Liver (tissue), 9 donors: ENCODE measurements around the gene IMMP1L. TPM values are rescaled to one million over a fixed set of nuclear protein-coding genes. Genes with fewer than 3 reads are reported as not detected.

Experiments
- DNase-seq: peaks from one replicate; pipeline ENCODE4 v3.0.0-alpha.2; 2017; ENCODE audit warnings: low spot score
- H3K27ac ChIP-seq, 2 donors: one replicate each; pipeline ENCODE4 v1.7.0; 2013; ENCODE audit warnings: inconsistent platforms in 2 of 2, low read length in 2 of 2, control low read depth in 1 of 2, low read depth in 1 of 2, mild to moderate bottlenecking in 1 of 2
- H3K27me3 ChIP-seq, 4 donors: one replicate each; pipeline versions ENCODE4 v1.6.1 to v1.7.0; 2013; ENCODE audit warnings: low read length in 3 of 4, inconsistent platforms in 1 of 4, mild to moderate bottlenecking in 1 of 4, moderate library complexity in 1 of 4; ENCODE audit not compliant: control insufficient read depth in 4 of 4, insufficient read depth in 4 of 4
- H3K36me3 ChIP-seq, 4 donors: one replicate each; pipeline versions ENCODE4 v1.6.1 to v1.7.0; 2013; ENCODE audit warnings: low read length in 3 of 4, mild to moderate bottlenecking in 3 of 4, low read depth in 1 of 4, moderate library complexity in 1 of 4; ENCODE audit not compliant: control insufficient read depth in 4 of 4, insufficient read depth in 3 of 4
- H3K4me1 ChIP-seq, 4 donors: one replicate each; pipeline versions ENCODE4 v1.6.1 to v1.7.0; 2013; ENCODE audit warnings: low read length in 3 of 4, mild to moderate bottlenecking in 3 of 4, moderate library complexity in 1 of 4; ENCODE audit not compliant: control insufficient read depth in 4 of 4, insufficient read depth in 4 of 4
- H3K4me3 ChIP-seq, 3 donors: one replicate each; pipeline versions ENCODE4 v1.6.1 to v1.7.0; 2013; ENCODE audit warnings: low read length in 3 of 3, control low read depth in 1 of 3, low read depth in 1 of 3, mild to moderate bottlenecking in 1 of 3
- H3K9ac ChIP-seq, 2 donors: one replicate each; pipeline ENCODE4 v1.7.0; 2013; ENCODE audit warnings: low read length in 2 of 2, mild to moderate bottlenecking in 2 of 2, moderate library complexity in 2 of 2, control low read depth in 1 of 2, low read depth in 1 of 2
- H3K9me3 ChIP-seq, 4 donors: one replicate each; pipeline versions ENCODE4 v1.6.1 to v1.7.0; 2013; ENCODE audit warnings: low read length in 3 of 4; ENCODE audit not compliant: control insufficient read depth in 4 of 4
- EGR1 ChIP-seq, 2 donors: IDR thresholded peaks; 2 replicates each; pipeline ENCODE4 v1.6.1; 2016 to 2018; ENCODE audit warnings: antibody characterized with exemption in 2 of 2, low read depth in 2 of 2
- FOXA2 ChIP-seq: IDR thresholded peaks from 2 replicates; pipeline ENCODE4 v1.6.1; 2016; ENCODE audit warnings: antibody characterized with exemption
- GABPA ChIP-seq, 2 donors: IDR thresholded peaks in 1 of 2; conservative IDR thresholded peaks in 1 of 2; 2 replicates each; pipeline ENCODE4 v1.6.1; 2016; ENCODE audit warnings: antibody characterized with exemption in 2 of 2, mild to moderate bottlenecking in 1 of 2, moderate library complexity in 1 of 2
- HNF4A ChIP-seq, 2 donors: conservative IDR thresholded peaks; 2 replicates each; pipeline ENCODE4 v1.6.1; 2016; ENCODE audit warnings: antibody characterized with exemption in 2 of 2, mild to moderate bottlenecking in 2 of 2
- JUND ChIP-seq, 2 donors: IDR thresholded peaks; 2 replicates each; pipeline ENCODE4 v1.6.1; 2016; ENCODE audit warnings: antibody characterized with exemption in 2 of 2
- NR2F2 ChIP-seq: IDR thresholded peaks from 2 replicates; pipeline ENCODE4 v1.6.1; 2016; ENCODE audit warnings: antibody characterized with exemption
- RAD21 ChIP-seq, 2 donors: IDR thresholded peaks; 2 replicates each; pipeline ENCODE4 v1.6.1; 2016; ENCODE audit warnings: antibody characterized with exemption in 2 of 2, mild to moderate bottlenecking in 2 of 2
- SP1 ChIP-seq: IDR thresholded peaks from 2 replicates; pipeline ENCODE4 v1.6.1; 2018; ENCODE audit warnings: antibody characterized with exemption, mild to moderate bottlenecking
- YY1 ChIP-seq: IDR thresholded peaks from 2 replicates; pipeline ENCODE4 v1.6.1; 2016; ENCODE audit warnings: antibody characterized with exemption, mild to moderate bottlenecking
- WGBS: extraction: QIAGEN DNeasy Blood & Tissue Kit; methylation state at CpG from one replicate; pipeline ENCODE4 v1.1.7; 2013; 5-methylcytosine and 5-hydroxymethylcytosine counted together
- polyA plus RNA-seq, 2 donors: library from polyadenylated mRNA; stranded (reverse) in 1 of 2; unstranded in 1 of 2; fragments of 200-250 nt in 1 of 2; fragments of >200 nt in 1 of 2; fragmentation: Nextera tagmentation in 1 of 2; extraction: Ambion mirVana in 1 of 2; gene quantifications; one replicate each; pipeline versions ENCODE4 v1.2.1 to v1.2.3, GENCODE V29; 2013 to 2015
- total RNA-seq, 2 donors: library from RNA; depleted of rRNA; stranded (reverse); fragments of >200 nt; gene quantifications; one replicate each; pipeline ENCODE4 v1.2.3, GENCODE V29; 2014
- TF ChIP-seq, protein P1 (sequence below): fragments of 150-350 bp; IDR thresholded peaks from 2 replicates; pipeline ENCODE4 v1.5.1; 2017; ENCODE audit warnings: improper control_type of control experiment, low read depth, low read length; ENCODE audit not compliant: missing input control
- TF ChIP-seq, protein P2 (sequence below): IDR thresholded peaks from 2 replicates; pipeline ENCODE4 v1.6.1; 2016; ENCODE audit warnings: antibody characterized with exemption
- TF ChIP-seq, protein P3 (sequence below): IDR thresholded peaks from 2 replicates; pipeline ENCODE4 v1.6.1; 2016; ENCODE audit warnings: antibody characterized with exemption
- TF ChIP-seq, protein P4 (sequence below): IDR thresholded peaks from 2 replicates; pipeline ENCODE4 v1.6.1; 2016; ENCODE audit warnings: antibody characterized with exemption, mild to moderate bottlenecking
- TF ChIP-seq, protein P5 (sequence below): IDR thresholded peaks from 2 replicates; pipeline ENCODE4 v1.6.1; 2016; ENCODE audit warnings: antibody characterized with exemption
- donor health status: healthy.
- donor health status: healthy.
- donor health status: healthy.
- donor health status: healthy.
- donor health status: healthy.

IMMP1L gene
- total and polyA plus RNA-seq, 4 donors: 8.2 to 28.1 (median 15.2) TPM

DNA sequence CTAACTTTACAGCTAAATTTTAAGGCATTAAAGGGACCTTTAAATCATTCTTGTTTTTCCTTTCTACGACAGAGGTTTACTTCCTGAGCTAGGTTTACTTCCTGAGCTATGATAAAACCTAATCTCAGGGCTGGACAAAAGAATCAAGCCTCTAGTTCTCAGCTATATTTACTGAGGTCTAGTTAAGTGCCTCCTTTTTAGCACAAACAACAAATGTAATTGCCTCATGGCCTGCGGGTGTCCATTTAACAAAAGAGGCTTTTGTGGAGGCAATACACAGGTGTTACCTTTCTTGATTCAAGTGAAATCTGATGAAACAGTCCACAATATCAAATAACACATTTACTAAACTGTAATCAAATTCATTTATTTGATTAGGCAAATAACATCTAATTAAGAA lies 67.3 kb downstream of the IMMP1L start:
- Histone ChIP-seq H3K9me3 (no peaks in the 10 kb centered on the region), H3K9ac (no peak overlapping the region), H3K36me3 (peaks cover 0 to 2% (median under 1%) of the 10 kb centered on the region in 4 donors), H3K27ac (no peak overlapping the region), H3K4me3 (no peak overlapping the region), H3K27me3 (no peaks in the 10 kb centered on the region), H3K4me1 (no peaks in the 10 kb centered on the region)
- TF ChIP-seq NR2F2 (no peak), GABPA (IDR thresholded peaks at IDR 0.05 in 1 of 2, conservative IDR thresholded peaks at IDR 0.05 in 1 of 2) (no peak), YY1 (no peak), RAD21 (IDR thresholded peaks at IDR 0.05) (no peak), SP1 (no peak), FOXA2 (no peak)
- TF ChIP-seq, protein P1, sequence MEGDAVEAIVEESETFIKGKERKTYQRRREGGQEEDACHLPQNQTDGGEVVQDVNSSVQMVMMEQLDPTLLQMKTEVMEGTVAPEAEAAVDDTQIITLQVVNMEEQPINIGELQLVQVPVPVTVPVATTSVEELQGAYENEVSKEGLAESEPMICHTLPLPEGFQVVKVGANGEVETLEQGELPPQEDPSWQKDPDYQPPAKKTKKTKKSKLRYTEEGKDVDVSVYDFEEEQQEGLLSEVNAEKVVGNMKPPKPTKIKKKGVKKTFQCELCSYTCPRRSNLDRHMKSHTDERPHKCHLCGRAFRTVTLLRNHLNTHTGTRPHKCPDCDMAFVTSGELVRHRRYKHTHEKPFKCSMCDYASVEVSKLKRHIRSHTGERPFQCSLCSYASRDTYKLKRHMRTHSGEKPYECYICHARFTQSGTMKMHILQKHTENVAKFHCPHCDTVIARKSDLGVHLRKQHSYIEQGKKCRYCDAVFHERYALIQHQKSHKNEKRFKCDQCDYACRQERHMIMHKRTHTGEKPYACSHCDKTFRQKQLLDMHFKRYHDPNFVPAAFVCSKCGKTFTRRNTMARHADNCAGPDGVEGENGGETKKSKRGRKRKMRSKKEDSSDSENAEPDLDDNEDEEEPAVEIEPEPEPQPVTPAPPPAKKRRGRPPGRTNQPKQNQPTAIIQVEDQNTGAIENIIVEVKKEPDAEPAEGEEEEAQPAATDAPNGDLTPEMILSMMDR: no peak
- TF ChIP-seq, protein P2, sequence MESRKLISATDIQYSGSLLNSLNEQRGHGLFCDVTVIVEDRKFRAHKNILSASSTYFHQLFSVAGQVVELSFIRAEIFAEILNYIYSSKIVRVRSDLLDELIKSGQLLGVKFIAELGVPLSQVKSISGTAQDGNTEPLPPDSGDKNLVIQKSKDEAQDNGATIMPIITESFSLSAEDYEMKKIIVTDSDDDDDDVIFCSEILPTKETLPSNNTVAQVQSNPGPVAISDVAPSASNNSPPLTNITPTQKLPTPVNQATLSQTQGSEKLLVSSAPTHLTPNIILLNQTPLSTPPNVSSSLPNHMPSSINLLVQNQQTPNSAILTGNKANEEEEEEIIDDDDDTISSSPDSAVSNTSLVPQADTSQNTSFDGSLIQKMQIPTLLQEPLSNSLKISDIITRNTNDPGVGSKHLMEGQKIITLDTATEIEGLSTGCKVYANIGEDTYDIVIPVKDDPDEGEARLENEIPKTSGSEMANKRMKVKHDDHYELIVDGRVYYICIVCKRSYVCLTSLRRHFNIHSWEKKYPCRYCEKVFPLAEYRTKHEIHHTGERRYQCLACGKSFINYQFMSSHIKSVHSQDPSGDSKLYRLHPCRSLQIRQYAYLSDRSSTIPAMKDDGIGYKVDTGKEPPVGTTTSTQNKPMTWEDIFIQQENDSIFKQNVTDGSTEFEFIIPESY: no peak
- DNase-seq: no peak
- WGBS: 80% methylated on average over 2 of the region's 2 CpGs

DNA sequence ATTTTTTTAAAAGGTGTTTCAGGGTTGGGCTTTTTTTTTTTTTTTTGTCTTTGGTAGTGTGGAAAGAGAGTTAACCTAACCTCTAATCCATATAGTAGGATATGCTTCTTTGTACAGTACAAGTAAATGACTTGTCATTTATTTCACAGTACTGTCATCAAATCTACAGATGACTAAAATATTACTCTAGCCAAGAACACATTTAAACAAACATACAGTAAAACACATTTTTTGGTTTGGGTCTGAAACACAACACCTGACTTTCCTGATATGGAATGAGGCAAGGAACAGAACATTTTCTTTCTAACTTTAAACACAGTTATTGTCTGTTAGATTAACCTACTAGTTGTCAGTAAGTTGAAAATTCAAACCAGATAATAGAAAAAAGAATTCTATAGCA lies 68.1 kb downstream of the IMMP1L start:
- H3K27me3 ChIP-seq: no peaks in the 10 kb centered on the region
- no peaks in the 10 kb centered on the region for H3K4me1 ChIP-seq
- no peak overlapping the region for H3K27ac ChIP-seq
- TF ChIP-seq FOXA2 (no peak), JUND (IDR thresholded peaks at IDR 0.05) (no peak)
- no peak overlapping the region for H3K9ac ChIP-seq
- peaks cover 0 to 2% (median 0%) of the 10 kb centered on the region in 4 donors for H3K36me3 ChIP-seq
- no peaks in the 10 kb centered on the region for H3K9me3 ChIP-seq
- DNase-seq: no peak
- no peak overlapping the region for H3K4me3 ChIP-seq

DNA sequence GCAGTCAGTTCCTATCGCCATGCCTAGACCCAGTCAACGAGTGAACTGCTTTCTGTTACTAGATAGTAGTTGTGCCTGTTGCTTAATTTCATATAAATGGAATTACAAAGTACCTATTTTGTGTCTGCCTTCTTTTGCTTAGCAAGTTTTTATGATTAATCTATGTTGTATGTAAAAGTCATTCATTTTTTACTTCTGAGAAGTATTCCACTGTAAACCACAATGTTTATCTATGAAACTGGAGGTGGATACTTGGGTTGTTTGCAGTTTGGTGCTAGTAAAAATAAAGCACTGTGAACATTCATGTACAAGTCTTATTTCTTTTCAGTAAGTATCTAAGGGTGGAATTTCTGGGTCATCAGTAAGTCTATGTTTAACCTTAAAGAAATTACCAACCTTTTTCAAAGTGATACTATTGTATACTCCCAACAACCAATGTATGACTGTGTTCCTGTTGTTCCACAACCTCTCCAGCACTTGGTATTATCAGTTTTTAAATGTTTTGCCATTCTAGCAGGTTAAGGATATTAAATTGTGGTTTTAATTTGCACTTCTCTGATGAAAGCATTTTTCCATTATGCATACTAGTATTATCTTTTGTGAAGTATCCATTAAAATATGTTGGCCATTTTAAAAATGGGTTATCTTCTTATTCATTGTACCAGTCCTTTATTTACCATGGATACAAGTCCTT lies 71.5 kb downstream of the IMMP1L start:
- Histone ChIP-seq H3K9me3 (no peaks in the 10 kb centered on the region), H3K36me3 (no peaks in the 10 kb centered on the region), H3K4me3 (no peak overlapping the region), H3K27me3 (no peaks in the 10 kb centered on the region), H3K27ac (no peak overlapping the region), H3K9ac (no peak overlapping the region), H3K4me1 (no peaks in the 10 kb centered on the region)
- no peak for DNase-seq
- WGBS: 92% methylated on average over 2 of the region's 2 CpGs
- TF ChIP-seq FOXA2: no peak
- TF ChIP-seq GABPA (IDR thresholded peaks at IDR 0.05 in 1 of 2, conservative IDR thresholded peaks at IDR 0.05 in 1 of 2): no peak
- TF ChIP-seq EGR1 (IDR thresholded peaks at IDR 0.05; ENCODE audit: low read depth in 2 of 2): no peak
- TF ChIP-seq, protein P3, sequence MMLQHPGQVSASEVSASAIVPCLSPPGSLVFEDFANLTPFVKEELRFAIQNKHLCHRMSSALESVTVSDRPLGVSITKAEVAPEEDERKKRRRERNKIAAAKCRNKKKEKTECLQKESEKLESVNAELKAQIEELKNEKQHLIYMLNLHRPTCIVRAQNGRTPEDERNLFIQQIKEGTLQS: no peak
- TF ChIP-seq RAD21 (IDR thresholded peaks at IDR 0.05): no peak
- no peak for TF ChIP-seq HNF4A (conservative IDR thresholded peaks at IDR 0.05)
- TF ChIP-seq JUND (IDR thresholded peaks at IDR 0.05): no peak
- TF ChIP-seq, protein P2: no peak
- TF ChIP-seq, protein P4, sequence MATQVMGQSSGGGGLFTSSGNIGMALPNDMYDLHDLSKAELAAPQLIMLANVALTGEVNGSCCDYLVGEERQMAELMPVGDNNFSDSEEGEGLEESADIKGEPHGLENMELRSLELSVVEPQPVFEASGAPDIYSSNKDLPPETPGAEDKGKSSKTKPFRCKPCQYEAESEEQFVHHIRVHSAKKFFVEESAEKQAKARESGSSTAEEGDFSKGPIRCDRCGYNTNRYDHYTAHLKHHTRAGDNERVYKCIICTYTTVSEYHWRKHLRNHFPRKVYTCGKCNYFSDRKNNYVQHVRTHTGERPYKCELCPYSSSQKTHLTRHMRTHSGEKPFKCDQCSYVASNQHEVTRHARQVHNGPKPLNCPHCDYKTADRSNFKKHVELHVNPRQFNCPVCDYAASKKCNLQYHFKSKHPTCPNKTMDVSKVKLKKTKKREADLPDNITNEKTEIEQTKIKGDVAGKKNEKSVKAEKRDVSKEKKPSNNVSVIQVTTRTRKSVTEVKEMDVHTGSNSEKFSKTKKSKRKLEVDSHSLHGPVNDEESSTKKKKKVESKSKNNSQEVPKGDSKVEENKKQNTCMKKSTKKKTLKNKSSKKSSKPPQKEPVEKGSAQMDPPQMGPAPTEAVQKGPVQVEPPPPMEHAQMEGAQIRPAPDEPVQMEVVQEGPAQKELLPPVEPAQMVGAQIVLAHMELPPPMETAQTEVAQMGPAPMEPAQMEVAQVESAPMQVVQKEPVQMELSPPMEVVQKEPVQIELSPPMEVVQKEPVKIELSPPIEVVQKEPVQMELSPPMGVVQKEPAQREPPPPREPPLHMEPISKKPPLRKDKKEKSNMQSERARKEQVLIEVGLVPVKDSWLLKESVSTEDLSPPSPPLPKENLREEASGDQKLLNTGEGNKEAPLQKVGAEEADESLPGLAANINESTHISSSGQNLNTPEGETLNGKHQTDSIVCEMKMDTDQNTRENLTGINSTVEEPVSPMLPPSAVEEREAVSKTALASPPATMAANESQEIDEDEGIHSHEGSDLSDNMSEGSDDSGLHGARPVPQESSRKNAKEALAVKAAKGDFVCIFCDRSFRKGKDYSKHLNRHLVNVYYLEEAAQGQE: no peak
- TF ChIP-seq, protein P1: no peak
- TF ChIP-seq, protein P5, sequence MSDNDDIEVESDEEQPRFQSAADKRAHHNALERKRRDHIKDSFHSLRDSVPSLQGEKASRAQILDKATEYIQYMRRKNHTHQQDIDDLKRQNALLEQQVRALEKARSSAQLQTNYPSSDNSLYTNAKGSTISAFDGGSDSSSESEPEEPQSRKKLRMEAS: no peak
